GM21423 (cell line): ENCODE measurements around the gene DTX2.
"Not testable (repeated sequence)": the region's sequence is repeated elsewhere in the genome, so short reads cannot be mapped to it uniquely, and the experiment has no call there.

Experiments
- ATAC-seq: cut with Tn5 transposase; IDR thresholded peaks from one replicate; pipeline ENCODE4 v1.9.1; 2021; ENCODE audit warnings: mild to moderate bottlenecking, moderate library complexity; ENCODE audit not compliant: unreplicated experiment

DTX2 gene

DNA sequence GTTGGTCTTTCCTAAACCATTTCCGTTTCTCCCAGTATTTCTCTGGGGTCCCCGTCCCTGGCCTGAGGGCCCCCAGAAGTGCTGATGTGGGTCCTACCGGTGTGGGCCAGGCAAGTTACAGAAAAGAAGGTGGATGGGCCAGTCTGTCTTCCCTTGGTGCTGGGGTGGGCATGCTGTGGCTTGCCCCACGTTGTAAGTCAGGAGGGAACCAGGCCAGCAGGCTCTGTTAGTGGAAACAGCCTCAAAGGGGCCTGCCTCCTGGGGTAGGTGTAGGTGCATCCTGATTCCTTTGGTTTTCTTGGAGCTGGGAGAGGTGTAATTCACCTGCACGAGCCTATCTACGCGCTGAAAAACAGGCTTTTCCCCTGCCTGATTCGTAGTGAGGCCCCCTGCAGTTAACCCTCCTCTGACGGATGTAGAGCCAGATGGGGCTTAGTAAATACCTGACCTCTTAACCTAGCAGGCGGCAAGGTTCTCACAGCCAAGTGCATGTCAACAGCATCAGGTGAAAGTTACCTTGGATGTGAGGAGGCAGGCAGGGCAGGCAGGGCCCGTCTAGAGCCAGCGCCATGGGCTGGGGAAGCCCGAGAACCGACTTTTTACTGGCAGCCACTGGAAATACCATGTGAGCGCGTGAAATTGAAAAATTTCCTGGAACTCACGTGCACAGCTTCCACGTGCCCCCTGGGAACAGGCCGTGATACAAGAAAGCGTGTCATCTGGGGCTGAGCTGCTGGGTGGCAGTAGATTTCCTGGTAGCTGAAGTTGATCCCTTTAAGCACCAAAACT, 24.5 kb downstream of the DTX2 start:
- ATAC-seq = peak; percentile 2

- peak; percentile 99 for ATAC-seq
Observed at GRCh38 chr7:76486618-76487017, 25.1 kb downstream of the DTX2 start.

GRCh38 chr7:76487969-76488368, 26.5 kb downstream of the DTX2 start:
- ATAC-seq = not testable (repeated sequence)

GRCh38 chr7:76492139-76492538, 30.6 kb downstream of the DTX2 start:
- ATAC-seq = not testable (repeated sequence)

- not testable (repeated sequence) for ATAC-seq
Observed at GRCh38 chr7:76495717-76496116, 34.2 kb downstream of the DTX2 start.

- ATAC-seq = not testable (repeated sequence)
Observed at GRCh38 chr7:76497918-76498582, 36.5 kb downstream of the DTX2 start.

DNA sequence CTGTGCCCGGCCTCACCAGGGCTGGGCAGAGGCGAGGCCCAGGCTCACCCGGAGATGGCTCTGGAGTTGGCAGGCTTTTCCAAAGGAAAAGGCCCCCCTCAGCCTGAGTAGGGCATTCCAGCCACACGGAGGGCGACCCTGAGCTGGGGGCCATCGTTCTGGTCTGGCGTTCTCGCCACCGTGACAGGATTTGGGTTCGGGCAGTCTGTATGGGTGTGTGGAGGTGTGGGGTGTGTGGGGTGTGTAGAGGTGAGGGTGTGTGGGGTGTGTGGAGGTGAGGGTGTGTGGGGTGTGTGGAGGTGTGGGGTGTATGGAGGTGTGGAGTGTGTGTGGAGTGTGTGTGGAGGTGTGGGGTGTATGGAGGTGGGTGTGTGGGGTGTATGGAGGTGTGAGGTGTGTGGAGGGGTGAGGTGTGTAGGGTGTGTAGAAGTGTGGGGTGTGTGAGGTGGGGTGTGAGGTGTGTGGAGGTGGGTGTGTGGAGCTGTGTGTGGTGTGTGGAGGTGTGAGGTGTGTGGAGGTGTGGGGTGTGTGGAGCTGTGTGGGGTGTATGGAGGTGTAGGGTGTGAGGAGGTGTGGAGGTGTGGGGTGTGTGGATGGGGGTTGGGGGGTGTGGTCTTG, 37.2 kb downstream of the DTX2 start:
- ATAC-seq = not testable (repeated sequence)

- not testable (repeated sequence) for ATAC-seq
Observed at GRCh38 chr7:76499201-76499923, 37.9 kb downstream of the DTX2 start.

GRCh38 chr7:76499924-76500241, 38.4 kb downstream of the DTX2 start:
- not testable (repeated sequence) for ATAC-seq

DNA sequence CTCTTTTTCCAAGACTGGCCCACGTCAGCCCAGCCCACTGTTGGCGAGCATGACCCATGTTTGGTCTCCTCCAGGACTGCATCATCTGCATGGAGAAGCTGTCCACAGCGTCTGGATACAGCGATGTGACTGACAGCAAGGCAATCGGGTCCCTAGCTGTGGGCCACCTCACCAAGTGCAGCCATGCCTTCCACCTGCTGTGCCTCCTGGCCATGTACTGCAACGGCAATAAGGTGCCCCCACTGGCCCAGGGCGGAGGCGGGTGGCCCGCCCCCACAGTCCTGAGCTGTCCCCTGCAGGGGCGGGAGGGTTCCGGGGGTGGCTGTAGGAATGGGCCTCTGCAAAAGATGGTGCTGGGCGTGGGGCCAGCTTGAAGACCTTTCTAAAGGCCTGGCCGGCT, 40.7 kb downstream of the DTX2 start:
- ATAC-seq = not testable (repeated sequence)

- not testable (repeated sequence) for ATAC-seq
Observed at GRCh38 chr7:76502836-76503235, 41.3 kb downstream of the DTX2 start.

- ATAC-seq = not testable (repeated sequence)
Observed at GRCh38 chr7:76503244-76503643, 41.7 kb downstream of the DTX2 start.

DNA sequence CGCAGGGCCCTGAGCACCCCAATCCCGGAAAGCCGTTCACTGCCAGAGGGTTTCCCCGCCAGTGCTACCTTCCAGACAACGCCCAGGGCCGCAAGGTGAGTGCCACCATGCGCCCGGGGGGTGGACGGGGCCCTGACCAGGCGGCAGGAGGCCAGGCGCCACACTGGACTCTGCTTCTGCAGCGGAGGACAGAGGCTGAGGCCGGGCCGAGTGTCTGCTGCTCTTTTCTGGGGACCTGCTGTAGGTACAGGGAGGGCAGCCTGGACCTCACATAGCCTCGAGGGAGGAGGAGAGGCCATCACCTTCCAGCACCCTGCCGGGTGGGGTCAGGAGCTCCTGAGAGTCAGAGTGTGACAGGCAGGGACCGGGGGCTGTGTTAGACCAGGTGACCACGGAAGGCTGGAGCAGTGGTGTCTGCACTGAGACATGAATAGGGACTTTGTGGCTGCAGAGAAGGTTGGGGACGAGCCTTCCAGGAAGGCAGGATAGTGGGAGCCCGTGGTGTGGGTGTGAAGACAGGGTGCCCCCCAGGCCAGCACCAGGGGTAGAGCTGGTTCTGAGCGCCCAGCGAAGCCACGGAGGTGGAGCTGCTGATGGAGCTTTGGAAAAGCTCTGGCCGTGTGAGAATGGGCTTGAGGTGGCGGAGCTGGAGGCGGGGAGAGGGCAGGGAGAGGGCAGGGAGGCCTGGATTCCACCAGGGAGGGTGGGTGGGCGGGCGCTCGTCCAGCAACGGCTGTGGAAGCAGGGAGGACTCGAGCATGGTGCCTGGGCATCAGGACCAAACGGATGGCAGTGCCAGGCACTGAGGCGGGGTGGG, 43.0 kb downstream of the DTX2 start:
- not testable (repeated sequence) for ATAC-seq

DNA sequence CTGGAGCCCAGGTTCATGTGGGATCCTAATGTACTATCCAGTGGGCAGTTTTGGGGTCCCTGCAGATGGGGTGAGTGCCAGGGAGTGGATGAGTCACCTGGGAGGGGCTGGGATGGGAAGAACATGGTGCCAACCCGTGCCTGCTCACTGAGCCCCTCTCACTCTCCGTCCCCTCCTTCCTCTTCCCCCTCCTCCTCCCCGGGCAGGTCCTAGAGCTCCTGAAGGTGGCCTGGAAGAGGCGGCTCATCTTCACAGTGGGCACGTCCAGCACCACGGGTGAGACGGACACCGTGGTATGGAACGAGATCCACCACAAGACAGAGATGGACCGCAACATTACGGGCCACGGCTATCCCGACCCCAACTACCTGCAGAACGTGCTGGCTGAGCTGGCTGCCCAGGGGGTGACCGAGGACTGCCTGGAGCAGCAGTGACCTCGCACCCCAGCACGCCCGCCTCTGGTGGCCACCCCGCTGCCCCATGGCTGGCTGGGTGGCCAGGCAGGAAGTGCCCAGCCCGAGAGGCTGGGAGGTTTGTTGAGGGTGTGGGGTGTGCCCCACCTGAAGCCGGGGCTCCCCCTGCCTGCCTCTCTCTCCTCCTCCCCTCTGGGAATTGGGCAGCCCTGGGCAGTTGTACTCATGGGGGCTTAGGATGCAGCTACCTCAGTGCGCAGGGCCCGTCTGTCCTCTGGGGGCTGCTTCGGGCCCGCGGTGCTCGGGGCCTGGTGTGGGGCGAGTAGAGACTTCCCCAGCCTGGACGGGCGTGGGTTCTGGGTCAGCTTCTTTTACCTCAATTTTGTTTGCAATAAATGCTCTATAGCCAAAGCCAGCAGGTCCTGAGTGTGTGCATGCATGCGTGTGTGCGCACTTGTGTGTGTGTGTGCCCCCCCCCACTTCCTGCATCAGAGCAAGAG, 43.9 kb downstream of the DTX2 start:
- no peak for ATAC-seq

DNA sequence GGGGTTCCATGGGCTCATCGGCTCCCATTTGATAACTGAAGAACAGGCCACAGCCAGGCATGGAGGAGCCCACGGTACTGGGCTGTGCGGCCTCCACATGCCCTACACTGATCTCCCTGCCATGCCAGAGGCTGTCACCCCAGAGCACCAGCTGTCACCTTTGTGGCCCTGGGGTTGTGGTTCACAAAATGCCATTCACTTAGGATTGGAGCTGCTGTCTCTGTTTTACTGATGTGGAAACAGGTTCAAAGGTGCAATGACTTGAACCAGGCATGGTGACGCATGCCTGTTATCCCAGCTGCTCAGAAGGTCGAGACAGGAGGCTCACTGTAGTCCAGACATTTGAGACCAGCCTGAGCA, 44.6 kb downstream of the DTX2 start:
- ATAC-seq = no peak

- not testable (repeated sequence) for ATAC-seq
Observed at GRCh38 chr7:76506643-76507042, 45.1 kb downstream of the DTX2 start.

DNA sequence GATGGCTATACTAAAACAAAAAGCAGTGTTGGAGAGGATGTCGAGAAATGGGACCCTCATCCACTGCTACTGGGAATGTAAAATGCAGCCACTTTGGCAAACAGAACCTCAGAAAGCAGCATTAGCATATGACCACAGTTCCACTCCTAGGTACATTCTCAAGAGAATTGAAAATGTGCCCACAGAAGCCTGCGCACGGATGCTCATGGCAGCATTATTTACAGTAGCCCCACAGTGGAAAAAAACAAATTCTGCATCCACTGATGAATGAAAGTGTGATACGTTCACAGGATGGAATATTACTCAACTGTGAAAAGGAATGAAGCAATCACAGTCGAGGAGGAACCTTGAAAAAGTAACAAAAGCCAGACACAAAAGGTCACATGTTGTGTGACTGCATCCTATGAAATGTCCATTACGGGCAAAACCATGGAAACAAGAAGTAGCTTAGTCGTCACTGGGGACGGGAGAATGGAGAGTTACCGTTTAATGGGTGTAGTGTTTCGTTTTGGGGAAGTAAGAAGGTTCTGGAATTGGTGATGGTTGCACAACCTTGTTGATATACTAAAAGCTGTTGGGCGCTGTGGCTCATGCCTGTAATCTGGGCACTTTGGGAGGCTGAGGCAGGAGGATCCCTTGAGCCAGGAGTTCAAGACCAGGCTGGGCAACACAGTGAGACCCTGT, 46.4 kb downstream of the DTX2 start:
- no peak for ATAC-seq

DNA sequence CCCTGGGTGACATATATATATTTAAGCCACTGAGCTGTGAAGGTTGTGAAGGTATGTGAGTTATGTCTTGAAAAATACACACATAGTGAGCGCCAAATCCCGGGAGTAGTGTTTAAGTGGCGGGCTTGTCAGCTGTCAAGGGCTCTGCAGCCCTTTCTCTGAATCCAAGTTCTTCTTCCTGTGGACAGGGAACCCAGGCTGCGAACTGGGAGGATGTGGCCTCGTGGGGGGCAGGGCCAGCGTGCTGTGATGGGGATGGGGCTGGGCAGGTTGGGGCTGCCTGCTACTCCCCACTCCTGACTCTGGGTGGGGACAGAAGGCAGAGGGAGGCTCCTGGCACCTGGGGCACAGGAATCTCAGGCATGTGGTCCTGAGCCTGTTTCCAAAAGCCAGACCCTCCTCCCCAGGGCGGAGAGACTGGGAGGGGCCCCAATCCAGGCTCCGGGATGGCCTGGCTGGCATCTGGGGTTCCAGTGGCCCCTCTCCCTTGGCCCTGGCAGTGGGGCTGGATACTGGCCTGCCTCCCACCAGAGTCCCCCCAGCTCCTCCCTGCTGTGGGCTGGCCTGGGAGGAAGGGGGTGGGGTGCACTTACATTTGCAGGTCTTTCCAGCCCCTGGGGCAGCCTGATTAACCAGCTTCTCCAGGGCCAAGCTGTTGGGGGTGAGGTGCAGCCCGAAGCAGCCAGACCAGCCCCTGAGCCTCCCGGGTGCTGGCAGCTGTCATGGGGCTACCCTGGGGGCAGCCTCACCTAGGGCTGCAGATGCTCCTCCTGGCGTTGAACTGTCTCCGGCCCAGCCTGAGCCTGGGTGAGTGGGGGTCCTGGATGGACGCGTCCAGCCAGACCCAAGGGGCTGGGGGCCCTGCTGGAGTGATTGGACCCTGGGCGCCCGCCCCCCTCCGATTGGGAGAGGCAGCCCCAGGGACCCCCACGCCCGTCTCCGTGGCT, 48.7 kb downstream of the DTX2 start, which contains the start of gene UPK3B:
Gene UPK3B, plus strand, starts transcription at position 622 of the 947 bp plus-strand sequence. Its CDS starts 101 bp downstream, at position 723.
- ATAC-seq = no peak
